Panc1 (cell line): ENCODE data around the gene SHANK3. TPM values are rescaled to one million over a fixed set of nuclear protein-coding genes. Genes with fewer than 3 reads are reported as not detected.

ENCODE experiments used
- ATAC-seq: fragments of 200-7000 bp; cut with Tn5 transposase; 2 replicates; pipeline ENCODE4 v1.9.1; 2020; ENCODE audit warnings: mild to moderate bottlenecking, moderate library complexity
- BruUV-seq: library from RNA; stranded (reverse); fragments of 400-500 nt; replicated peaks from 2 replicates; lab custom pipeline; 2021; lab: Mats Ljungman, UMichigan
- CTCF ChIA-PET: fragments of 300-600 bp; sonication (Branson Sonifier 250); formaldehyde crosslinking; loops from one replicate; lab custom pipeline; 2022; ENCODE audit warnings: antibody characterized with exemption; lab: Charles Lee
- POLR2A ChIA-PET: fragments of 300-600 bp; sonication (Branson Sonifier 250); formaldehyde crosslinking; loops from one replicate; lab custom pipeline; 2022; ENCODE audit warnings: antibody characterized with exemption; lab: Charles Lee
- DNase-seq: peaks from one replicate; pipeline ENCODE4 v3.0.0-alpha.2; 2010; ENCODE audit warnings: low read depth, low spot score
- H3K27ac ChIP-seq: 2 replicates; pipeline ENCODE4 v1.5.1; 2011; ENCODE audit warnings: mild to moderate bottlenecking, low read length, inconsistent platforms
- H3K27me3 ChIP-seq: fragments of 200-500 bp; sonication (Bioruptor generic); 2 replicates; pipeline ENCODE4 v1.6.0; 2014; ENCODE audit warnings: low read length, inconsistent platforms; ENCODE audit not compliant: control insufficient read depth, insufficient read depth
- H3K36me3 ChIP-seq: fragments of 200-500 bp; sonication (Bioruptor generic); 2 replicates; pipeline ENCODE4 v1.5.1; 2014; ENCODE audit warnings: inconsistent platforms, mild to moderate bottlenecking, low read length, moderate library complexity; ENCODE audit not compliant: control insufficient read depth, insufficient read depth
- H3K4me1 ChIP-seq: 2 replicates; pipeline ENCODE4 v1.5.1; 2011; ENCODE audit warnings: inconsistent platforms, mild to moderate bottlenecking, low read length, moderate library complexity; ENCODE audit not compliant: control insufficient read depth, insufficient read depth
- H3K4me3 ChIP-seq, 2 experiments: 2 replicates each; pipeline ENCODE4 v1.5.1; 2011 to 2012; ENCODE audit warnings: low read depth in 2 of 2, low read length in 2 of 2, mild to moderate bottlenecking in 2 of 2, inconsistent platforms in 1 of 2, moderate library complexity in 1 of 2
- H3K9me3 ChIP-seq: fragments of 200-500 bp; sonication (Bioruptor generic); 2 replicates; pipeline ENCODE4 v1.5.1; 2014; ENCODE audit warnings: low read depth, mild to moderate bottlenecking, inconsistent platforms, low read length, moderate library complexity; ENCODE audit not compliant: control insufficient read depth, insufficient read depth
- POLR2AphosphoS5 ChIP-seq: IDR thresholded peaks from 2 replicates; pipeline ENCODE4 v1.6.1; 2012; ENCODE audit warnings: mild to moderate bottlenecking, low read depth, low read length, moderate library complexity
- SIN3A ChIP-seq: IDR thresholded peaks from 2 replicates; pipeline ENCODE4 v1.6.1; 2012; ENCODE audit warnings: low read depth, mild to moderate bottlenecking, low read length, moderate library complexity, borderline replicate concordance; ENCODE audit not compliant: insufficient read depth
- TCF7L2 ChIP-seq: IDR thresholded peaks from 2 replicates; pipeline ENCODE4 v1.6.1; 2011; ENCODE audit warnings: mild to moderate bottlenecking, low read depth, low read length, inconsistent platforms
- in situ Hi-C: cut with HindIII; loops from 2 replicates; pipeline ENCODE4 v1.10.0; 2016; ENCODE audit warnings: low sequenced_read_pairs, low pct_unique_long_range_greater_than_20kb
- intact Hi-C: fragments of 100-400 bp; cut with micrococcal nuclease; formaldehyde crosslinking; loops from one replicate; pipeline ENCODE4 v1.10.0; 2022; ENCODE audit not compliant: unreplicated experiment
- total RNA-seq: library from RNA; stranded (reverse); gene quantifications from one replicate; pipeline ENCODE4 v1.2.1, GENCODE V29; 2021; ENCODE audit not compliant: unreplicated experiment
- TF ChIP-seq, protein P1 (sequence below): fragments of 450-650 bp; IDR thresholded peaks from 2 replicates; pipeline ENCODE4 v1.5.1; 2017; ENCODE audit warnings: mild to moderate bottlenecking
- TF ChIP-seq, protein P2 (sequence below), 2 experiments: IDR thresholded peaks; 2 replicates each; pipeline ENCODE4 v1.6.1; 2011 to 2012; ENCODE audit warnings: low read depth in 2 of 2, control low read depth in 1 of 2, low read length in 1 of 2, mild to moderate bottlenecking in 1 of 2, moderate library complexity in 1 of 2; ENCODE audit not compliant: insufficient read depth in 1 of 2

The SHANK3 gene
- total RNA-seq, 1 experiment from 2014 or later: 7.6 TPM

DNA sequence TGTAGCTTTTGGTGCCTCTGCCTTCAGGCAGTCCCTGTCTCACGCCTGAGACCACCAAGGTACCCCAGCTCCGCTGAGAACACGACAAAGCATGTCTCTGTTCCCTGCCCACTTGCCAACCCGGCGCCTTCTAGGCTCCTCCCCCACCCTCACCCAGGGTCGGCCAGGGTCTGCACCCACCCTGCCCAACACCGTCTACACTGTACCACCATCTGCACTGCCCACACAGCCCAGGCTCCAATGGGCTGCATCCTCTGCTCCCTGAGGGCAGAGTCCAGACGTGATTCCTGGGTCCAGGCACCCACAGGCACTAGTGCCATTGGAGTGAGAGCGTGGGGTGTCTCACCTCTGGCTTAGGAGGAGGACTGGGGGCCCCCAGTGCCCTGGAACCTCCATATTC lies 42.6 kb downstream of the SHANK3 start:
- no peak for TF ChIP-seq TCF7L2
- TF ChIP-seq, protein P1, sequence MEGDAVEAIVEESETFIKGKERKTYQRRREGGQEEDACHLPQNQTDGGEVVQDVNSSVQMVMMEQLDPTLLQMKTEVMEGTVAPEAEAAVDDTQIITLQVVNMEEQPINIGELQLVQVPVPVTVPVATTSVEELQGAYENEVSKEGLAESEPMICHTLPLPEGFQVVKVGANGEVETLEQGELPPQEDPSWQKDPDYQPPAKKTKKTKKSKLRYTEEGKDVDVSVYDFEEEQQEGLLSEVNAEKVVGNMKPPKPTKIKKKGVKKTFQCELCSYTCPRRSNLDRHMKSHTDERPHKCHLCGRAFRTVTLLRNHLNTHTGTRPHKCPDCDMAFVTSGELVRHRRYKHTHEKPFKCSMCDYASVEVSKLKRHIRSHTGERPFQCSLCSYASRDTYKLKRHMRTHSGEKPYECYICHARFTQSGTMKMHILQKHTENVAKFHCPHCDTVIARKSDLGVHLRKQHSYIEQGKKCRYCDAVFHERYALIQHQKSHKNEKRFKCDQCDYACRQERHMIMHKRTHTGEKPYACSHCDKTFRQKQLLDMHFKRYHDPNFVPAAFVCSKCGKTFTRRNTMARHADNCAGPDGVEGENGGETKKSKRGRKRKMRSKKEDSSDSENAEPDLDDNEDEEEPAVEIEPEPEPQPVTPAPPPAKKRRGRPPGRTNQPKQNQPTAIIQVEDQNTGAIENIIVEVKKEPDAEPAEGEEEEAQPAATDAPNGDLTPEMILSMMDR: no peak
- TF ChIP-seq POLR2AphosphoS5: no peak
- no peak for TF ChIP-seq SIN3A
- TF ChIP-seq, protein P2, sequence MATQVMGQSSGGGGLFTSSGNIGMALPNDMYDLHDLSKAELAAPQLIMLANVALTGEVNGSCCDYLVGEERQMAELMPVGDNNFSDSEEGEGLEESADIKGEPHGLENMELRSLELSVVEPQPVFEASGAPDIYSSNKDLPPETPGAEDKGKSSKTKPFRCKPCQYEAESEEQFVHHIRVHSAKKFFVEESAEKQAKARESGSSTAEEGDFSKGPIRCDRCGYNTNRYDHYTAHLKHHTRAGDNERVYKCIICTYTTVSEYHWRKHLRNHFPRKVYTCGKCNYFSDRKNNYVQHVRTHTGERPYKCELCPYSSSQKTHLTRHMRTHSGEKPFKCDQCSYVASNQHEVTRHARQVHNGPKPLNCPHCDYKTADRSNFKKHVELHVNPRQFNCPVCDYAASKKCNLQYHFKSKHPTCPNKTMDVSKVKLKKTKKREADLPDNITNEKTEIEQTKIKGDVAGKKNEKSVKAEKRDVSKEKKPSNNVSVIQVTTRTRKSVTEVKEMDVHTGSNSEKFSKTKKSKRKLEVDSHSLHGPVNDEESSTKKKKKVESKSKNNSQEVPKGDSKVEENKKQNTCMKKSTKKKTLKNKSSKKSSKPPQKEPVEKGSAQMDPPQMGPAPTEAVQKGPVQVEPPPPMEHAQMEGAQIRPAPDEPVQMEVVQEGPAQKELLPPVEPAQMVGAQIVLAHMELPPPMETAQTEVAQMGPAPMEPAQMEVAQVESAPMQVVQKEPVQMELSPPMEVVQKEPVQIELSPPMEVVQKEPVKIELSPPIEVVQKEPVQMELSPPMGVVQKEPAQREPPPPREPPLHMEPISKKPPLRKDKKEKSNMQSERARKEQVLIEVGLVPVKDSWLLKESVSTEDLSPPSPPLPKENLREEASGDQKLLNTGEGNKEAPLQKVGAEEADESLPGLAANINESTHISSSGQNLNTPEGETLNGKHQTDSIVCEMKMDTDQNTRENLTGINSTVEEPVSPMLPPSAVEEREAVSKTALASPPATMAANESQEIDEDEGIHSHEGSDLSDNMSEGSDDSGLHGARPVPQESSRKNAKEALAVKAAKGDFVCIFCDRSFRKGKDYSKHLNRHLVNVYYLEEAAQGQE (IDR thresholded peaks at IDR 0.05; ENCODE audit: insufficient read depth in 1 of 2, low read depth in 2 of 2, low read length in 1 of 2): no peak
- intact Hi-C loops (no loop called here), in situ Hi-C loops (no loop called here)
- no peaks in the 10 kb centered on the region for H3K36me3 ChIP-seq
- H3K27me3 ChIP-seq: no peaks in the 10 kb centered on the region
- ATAC-seq (no peak), DNase-seq (no peak)
- BruUV-seq: no TSS peak
- POLR2A ChIA-PET: interaction anchor here (0.6 kb wide), 1 partner anchor 78 kb away, joined by 14 read pairs; no protein-coding TSS in a partner anchor
- no peak overlapping the region for H3K4me3 ChIP-seq
- H3K9me3 ChIP-seq: no peaks in the 10 kb centered on the region
- CTCF ChIA-PET: no interaction called here
- no peaks in the 10 kb centered on the region for H3K4me1 ChIP-seq
- no peak overlapping the region for H3K27ac ChIP-seq

DNA sequence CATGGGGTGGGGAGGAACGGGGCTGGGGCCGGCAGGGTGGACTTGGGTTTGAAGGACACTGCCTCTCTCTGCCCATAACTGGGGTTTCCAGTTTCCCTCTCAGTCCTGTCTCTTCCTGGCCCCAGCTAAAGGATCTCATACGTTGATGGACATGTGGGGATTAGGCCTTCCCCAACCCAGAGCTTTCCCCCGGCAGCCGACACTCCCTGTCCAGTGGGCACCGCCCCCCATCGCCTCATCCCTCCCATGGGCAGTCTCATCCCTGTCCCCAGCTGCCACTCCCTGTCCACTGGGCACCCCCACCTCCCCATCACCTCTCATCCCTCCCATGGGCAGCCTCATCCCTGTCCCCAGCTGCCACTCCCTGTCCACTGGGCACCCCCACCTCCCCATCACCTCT lies 43.2 kb downstream of the SHANK3 start:
- intact Hi-C loops: no loop called here
- no peaks in the 10 kb centered on the region for H3K27me3 ChIP-seq
- POLR2A ChIA-PET: no interaction called here
- CTCF ChIA-PET: no interaction called here
- no peak overlapping the region for H3K4me3 ChIP-seq
- no peaks in the 10 kb centered on the region for H3K4me1 ChIP-seq
- in situ Hi-C loops: no loop called here
- TF ChIP-seq TCF7L2 (no peak), SIN3A (no peak), POLR2AphosphoS5 (no peak)
- TF ChIP-seq, protein P1: no peak
- TF ChIP-seq, protein P2 (IDR thresholded peaks at IDR 0.05; ENCODE audit: insufficient read depth in 1 of 2, low read depth in 2 of 2, low read length in 1 of 2): no peak
- no TSS peak for BruUV-seq
- ATAC-seq (no peak), DNase-seq (no peak)
- H3K9me3 ChIP-seq: no peaks in the 10 kb centered on the region
- no peaks in the 10 kb centered on the region for H3K36me3 ChIP-seq
- H3K27ac ChIP-seq: no peak overlapping the region
